ENCODE results near the gene ERCC6L.

- no peak for TF ChIP-seq CTCF (IDR thresholded peaks at IDR 0.05; ENCODE audit: borderline replicate concordance, extremely low read depth, low read length, poor library complexity, severe bottlenecking)
- no peak for TF ChIP-seq EZH2 (IDR thresholded peaks at IDR 0.05; ENCODE audit: borderline replicate concordance, low read depth, low read length, severe bottlenecking)
Observed at GRCh38 chrX:72181178-72182125, 57.4 kb downstream of the ERCC6L start, which contains the start of gene PIN4.

Data from DND-41 (cell line).